Endothelial cell of umbilical vein (primary cell): ENCODE results near the gene TBX15. TPM values are rescaled to one million over a fixed set of nuclear protein-coding genes. Genes with fewer than 3 reads are reported as not detected.

ENCODE experiments used
- BruUV-seq: library from RNA; stranded (reverse); fragments of 400-500 nt; replicated peaks from 2 replicates; lab custom pipeline; 2021; lab: Mats Ljungman, UMichigan
- CTCF ChIA-PET: fragments of 300-600, 350-600 bp; sonication (Branson Sonifier 250); formaldehyde crosslinking; loops from one replicate; lab custom pipeline; 2021; ENCODE audit warnings: antibody characterized with exemption, inconsistent platforms; lab: Charles Lee
- POLR2A ChIA-PET: fragments of 300-600, 350-600 bp; sonication (Branson Sonifier 250); formaldehyde crosslinking; loops from one replicate; lab custom pipeline; 2021; ENCODE audit warnings: antibody characterized with exemption, inconsistent platforms; lab: Charles Lee
- DNase-seq: peaks from one replicate; pipeline ENCODE4 v3.0.0-alpha.2; 2011; ENCODE audit warnings: low read depth, low spot score
- FAIRE-seq: peaks from 2 replicates; lab custom pipeline; 2011; peaks lifted over from hg19 to GRCh38; lab: Jason Lieb, UNC
- H2AFZ ChIP-seq: 2 replicates; pipeline ENCODE4 v1.6.0; 2012; ENCODE audit warnings: low read depth, low read length, control low read depth, inconsistent platforms
- H3K27ac ChIP-seq: 2 replicates; pipeline ENCODE4 v1.5.1; 2011; ENCODE audit warnings: low read depth, mild to moderate bottlenecking, control low read depth, low read length, moderate library complexity; ENCODE audit not compliant: insufficient read depth
- H3K27me3 ChIP-seq, 2 experiments: 2 replicates each; pipeline versions ENCODE4 v1.6.0 to v1.6.1; 2011; ENCODE audit warnings: low read length in 2 of 2, mixed read lengths in 1 of 2; ENCODE audit not compliant: control insufficient read depth in 2 of 2, insufficient read depth in 2 of 2
- H3K36me3 ChIP-seq, 2 experiments: 2 replicates in 1 of 2; 3 replicates in 1 of 2; pipeline ENCODE4 v1.5.1; 2011; ENCODE audit warnings: low read length in 2 of 2, mild to moderate bottlenecking in 1 of 2, moderate library complexity in 1 of 2; ENCODE audit not compliant: control insufficient read depth in 2 of 2, insufficient read depth in 2 of 2; ENCODE audit errors: extremely low read depth in 1 of 2
- H3K4me1 ChIP-seq: 3 replicates; pipeline ENCODE4 v1.5.1; 2011; ENCODE audit warnings: mild to moderate bottlenecking, low read length; ENCODE audit not compliant: control insufficient read depth, insufficient read depth; ENCODE audit errors: extremely low read depth
- H3K4me2 ChIP-seq: 2 replicates; pipeline ENCODE4 v1.6.1; 2011; ENCODE audit warnings: low read length, control low read depth, mixed read lengths; ENCODE audit not compliant: insufficient read depth
- H3K4me3 ChIP-seq, 3 experiments: fragments of 200-600 bp in 1 of 3; sonication (generic), shearing (Covaris generic) in 1 of 3; replicated peaks in 1 of 3; 2 replicates each; pipeline ENCODE4 v1.5.1; 2011 to 2016; ENCODE audit warnings: control low read depth in 3 of 3, low read length in 3 of 3, mild to moderate bottlenecking in 2 of 3, inconsistent platforms in 1 of 3, low read depth in 1 of 3, moderate library complexity in 1 of 3; ENCODE audit not compliant: insufficient read depth in 1 of 3
- H3K79me2 ChIP-seq: 2 replicates; pipeline ENCODE4 v1.6.0; 2012; ENCODE audit warnings: low read length, inconsistent platforms; ENCODE audit not compliant: control insufficient read depth, insufficient read depth
- H3K9ac ChIP-seq: replicated peaks from 2 replicates; pipeline ENCODE3; 2011; ENCODE audit warnings: low read length, control low read depth; ENCODE audit not compliant: insufficient read depth; ENCODE audit errors: extremely low read depth
- H3K9me1 ChIP-seq: replicated peaks from 3 replicates; pipeline ENCODE4 v1.6.0; 2011; ENCODE audit warnings: mild to moderate bottlenecking, low read length; ENCODE audit not compliant: control insufficient read depth, insufficient read depth; ENCODE audit errors: extremely low read depth
- H3K9me3 ChIP-seq: replicated peaks from 2 replicates; pipeline ENCODE4 v1.5.1; 2012; ENCODE audit warnings: low read length, inconsistent platforms; ENCODE audit not compliant: control insufficient read depth, insufficient read depth
- H4K20me1 ChIP-seq: replicated peaks from 2 replicates; pipeline ENCODE3; 2011; ENCODE audit warnings: mild to moderate bottlenecking, low read length; ENCODE audit not compliant: control insufficient read depth, insufficient read depth; ENCODE audit errors: extremely low read depth
- CTCF ChIP-seq, 2 donors: IDR thresholded peaks; 1 replicate in 1 of 2; 2 replicates in 1 of 2; pipeline ENCODE4 v1.5.1; 2011; ENCODE audit warnings: low read length in 2 of 2, mild to moderate bottlenecking in 2 of 2, moderate library complexity in 2 of 2, control low read depth in 1 of 2, inconsistent platforms in 1 of 2, low read depth in 1 of 2; ENCODE audit not compliant: insufficient read depth in 1 of 2; ENCODE audit errors: extremely low read depth in 1 of 2
- EZH2 ChIP-seq: IDR thresholded peaks from 2 replicates; pipeline ENCODE4 v1.6.1; 2012; ENCODE audit warnings: borderline replicate concordance, low read depth, mild to moderate bottlenecking, moderate library complexity, low read length, inconsistent platforms; ENCODE audit not compliant: severe bottlenecking
- FOS ChIP-seq: IDR thresholded peaks from 2 replicates; pipeline ENCODE4 v1.6.1; 2011; ENCODE audit warnings: mild to moderate bottlenecking, low read length, moderate library complexity, borderline replicate concordance; ENCODE audit not compliant: insufficient read depth
- GATA2 ChIP-seq: IDR thresholded peaks from 2 replicates; pipeline ENCODE4 v1.7.0; 2011; ENCODE audit warnings: low read depth, mild to moderate bottlenecking, moderate library complexity, mixed read lengths, low read length; ENCODE audit not compliant: insufficient read length, insufficient read depth
- JUN ChIP-seq: IDR thresholded peaks from 2 replicates; pipeline ENCODE4 v1.6.1; 2011; ENCODE audit warnings: borderline replicate concordance, low read depth; ENCODE audit not compliant: insufficient read length, insufficient read depth
- MAX ChIP-seq: IDR thresholded peaks from 2 replicates; pipeline ENCODE4 v1.6.1; 2011; ENCODE audit not compliant: insufficient read depth, insufficient read length
- MYC ChIP-seq: IDR thresholded peaks from one replicate; pipeline ENCODE4 v1.6.1; 2011; ENCODE audit warnings: mild to moderate bottlenecking, low read depth, low read length
- POLR2A ChIP-seq: IDR thresholded peaks from 2 replicates; pipeline ENCODE4 v1.6.1; 2012; ENCODE audit warnings: low read depth, mild to moderate bottlenecking, control low read depth, low read length
- POLR2AphosphoS5 ChIP-seq: IDR thresholded peaks from 2 replicates; pipeline ENCODE4 v1.6.1; 2012; ENCODE audit warnings: low read depth, mild to moderate bottlenecking, control low read depth, low read length, moderate library complexity; ENCODE audit not compliant: insufficient read depth
- dilution Hi-C: fragments of 300-500 bp; cut with MboI; formaldehyde crosslinking; loops from one replicate; pipeline ENCODE4 v1.15.0; 2019; ENCODE audit warnings: low sequenced_read_pairs; ENCODE audit not compliant: extremely low pct_ligation_motif_present
- intact Hi-C: fragments of 100-400 bp; cut with micrococcal nuclease; formaldehyde crosslinking; loops from one replicate; pipeline ENCODE4 v1.10.0; 2022
- polyA plus RNA-seq, 4 experiments: library from polyadenylated mRNA; depleted of rRNA in 3 of 4; stranded (reverse) in 3 of 4; unstranded in 1 of 4; fragments of >200 nt; gene quantifications; 2 replicates each; pipeline versions ENCODE4 v1.2.1 to v1.2.3, GENCODE V29; 2011 to 2012; ENCODE audit warnings: missing spikeins in 1 of 4
- total RNA-seq: library from RNA; stranded (reverse); gene quantifications from 2 replicates; pipeline ENCODE4 v1.2.3, GENCODE V29; 2021

Gene TBX15
- total and polyA plus RNA-seq, 2 donors (not counting 3 experiments of a cell fraction or from before 2014, with no cell fraction given) = 0.01 TPM; not detected in 1

GRCh38 chr1:119012383-119012782, 24.2 kb upstream of the TBX15 start:
- Histone ChIP-seq H3K27ac (no peak overlapping the region), H2AFZ (no peak overlapping the region), H3K9me1 (no peaks in the 10 kb centered on the region), H3K4me1 (peaks cover 10% of the 10 kb centered on the region), H3K4me2 (no peak overlapping the region), H3K27me3 (peaks cover 26 to 33% of the 10 kb centered on the region in 2 experiments), H3K79me2 (no peaks in the 10 kb centered on the region), H3K4me3 (no peak overlapping the region), H4K20me1 (no peaks in the 10 kb centered on the region), H3K9me3 (no peaks in the 10 kb centered on the region), H3K36me3 (no peaks in the 10 kb centered on the region), H3K9ac (no peak overlapping the region)
- no peak for DNase-seq
- intact Hi-C loops = no loop called here
- TF ChIP-seq POLR2AphosphoS5 (no peak), GATA2 (no peak), CTCF (IDR thresholded peaks at IDR 0.05; ENCODE audit: extremely low read depth in 1 of 2, insufficient read depth in 1 of 2, low read depth in 1 of 2, low read length in 2 of 2) (no peak), JUN (no peak), MYC (no peak), EZH2 (no peak), POLR2A (no peak), MAX (no peak), FOS (no peak)
- POLR2A ChIA-PET = no interaction called here
- BruUV-seq = no TSS peak
- FAIRE-seq = no peak
- CTCF ChIA-PET = no interaction called here
- dilution Hi-C loops = no loop called here
